ENCODE data around the gene PSMB5. TPM values are rescaled to one million over a fixed set of nuclear protein-coding genes. Genes with fewer than 3 reads are reported as not detected.

Gene PSMB5
- total and polyA plus RNA-seq, 9 of the 15 experiments (the other 6 are each of a cell fraction or from before 2014, with no cell fraction given) = 198 to 1,870 (median 269) TPM

GRCh38 chr14:23006544-23007419 lies 27.9 kb downstream of the PSMB5 start (continued):
- TF ChIP-seq PML (IDR thresholded peaks at IDR 0.05; ENCODE audit: low read length) (no peak), ZNF23 (CRISPR knock-in tag; IDR thresholded peaks at IDR 0.05) (no peak), HES1 (IDR thresholded peaks at IDR 0.05; ENCODE audit: low read depth) (no peak; the same call in 1 of the 2 replicates), ATF3 (IDR thresholded peaks at IDR 0.05) (peak; percentile 83), ATF3 (CRISPR knock-in tag; conservative IDR thresholded peaks at IDR 0.05) (no peak; the same call in 1 of the 2 replicates), ETV1 (tag; conservative IDR thresholded peaks at IDR 0.05; ENCODE audit: low read depth) (no peak), ZNF274 (IDR thresholded peaks at IDR 0.05; ENCODE audit: borderline replicate concordance, low read depth, low read length) (no peak), MAFF (IDR thresholded peaks at IDR 0.05; ENCODE audit: low read length) (no peak), HMGXB4 (CRISPR knock-in tag; IDR thresholded peaks at IDR 0.05) (no peak), MED1 (CRISPR knock-in tag; IDR thresholded peaks at IDR 0.05; ENCODE audit: borderline replicate concordance) (no peak), HDAC2 (IDR thresholded peaks at IDR 0.05) (peak; percentile 26; the same call in 1 of the 2 replicates), ZNF212 (CRISPR knock-in tag; IDR thresholded peaks at IDR 0.05) (no peak), SNIP1 (IDR thresholded peaks at IDR 0.05; ENCODE audit: low read depth) (no peak), HMG20A (CRISPR knock-in tag; conservative IDR thresholded peaks at IDR 0.05) (no peak), TEAD1 (CRISPR knock-in tag; IDR thresholded peaks at IDR 0.05) (no peak; a peak in 1 of 4 replicates), MCM5 (IDR thresholded peaks at IDR 0.05; ENCODE audit: low read depth) (no peak), HDGF (IDR thresholded peaks at IDR 0.05) (no peak), DNMT1 (IDR thresholded peaks at IDR 0.05) (no peak), ZNF174 (CRISPR knock-in tag; IDR thresholded peaks at IDR 0.05) (no peak), USF1 (CRISPR knock-in tag; IDR thresholded peaks at IDR 0.05) (peak; percentile 43; the same call in 1 of the 2 replicates), NCOA1 (IDR thresholded peaks at IDR 0.05; ENCODE audit: low read depth) (0 out of 2 replicates have a peak, but pooled peaks have one; percentile 37), ERF (CRISPR knock-in tag; IDR thresholded peaks at IDR 0.05) (no peak), ZNF444 (CRISPR knock-in tag; IDR thresholded peaks at IDR 0.05) (no peak), ATF6 (CRISPR knock-in tag; IDR thresholded peaks at IDR 0.05) (peak; percentile 83; the same call in 1 of the 2 replicates)
